D721Med (cell line): ENCODE measurements around the gene KIF3A.

Experiments used
- DNase-seq: peaks from one replicate; pipeline ENCODE4 v3.0.0; 2011; ENCODE audit warnings: low spot score; ENCODE audit not compliant: insufficient read length
- FAIRE-seq: peaks from 2 replicates; lab custom pipeline; 2011; peaks lifted over from hg19 to GRCh38; lab: Jason Lieb, UNC
- CTCF ChIP-seq: IDR thresholded peaks from 2 replicates; pipeline ENCODE4 v1.5.1; 2012; ENCODE audit warnings: mild to moderate bottlenecking, control low read depth; ENCODE audit not compliant: insufficient read depth; ENCODE audit errors: missing control alignments

KIF3A gene

DNA sequence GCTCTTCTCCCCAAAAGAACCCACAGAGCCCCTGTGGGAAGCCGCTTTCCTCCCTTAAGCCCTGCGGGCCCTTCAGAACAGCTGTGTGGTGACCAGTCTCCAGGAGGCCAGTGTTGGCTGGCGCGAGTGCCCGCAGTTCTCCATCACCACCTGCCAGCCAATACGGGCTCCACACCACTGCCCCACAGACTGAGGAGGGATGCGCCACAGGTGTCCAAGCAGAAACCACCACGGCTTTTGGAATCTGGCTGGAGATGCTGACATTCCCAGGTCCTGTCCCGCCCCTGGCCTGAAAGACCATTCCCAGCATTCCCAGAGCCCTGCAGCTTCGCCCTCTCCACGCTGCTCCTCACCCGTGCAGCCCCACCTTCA, 22.7 kb upstream of the KIF3A start:
- no peak for DNase-seq
- FAIRE-seq = no peak
- TF ChIP-seq CTCF = no peak

GRCh38 chr5:132759114-132760048, 22.0 kb upstream of the KIF3A start:
- no peak for TF ChIP-seq CTCF
- FAIRE-seq (no peak), DNase-seq (no peak)

GRCh38 chr5:132758451-132758850, 21.1 kb upstream of the KIF3A start:
- FAIRE-seq (no peak), DNase-seq (no peak)
- TF ChIP-seq CTCF = no peak

- FAIRE-seq = no peak
- no peak for TF ChIP-seq CTCF
- DNase-seq = no peak
Observed at GRCh38 chr5:132756542-132756941, 19.2 kb upstream of the KIF3A start.

DNA sequence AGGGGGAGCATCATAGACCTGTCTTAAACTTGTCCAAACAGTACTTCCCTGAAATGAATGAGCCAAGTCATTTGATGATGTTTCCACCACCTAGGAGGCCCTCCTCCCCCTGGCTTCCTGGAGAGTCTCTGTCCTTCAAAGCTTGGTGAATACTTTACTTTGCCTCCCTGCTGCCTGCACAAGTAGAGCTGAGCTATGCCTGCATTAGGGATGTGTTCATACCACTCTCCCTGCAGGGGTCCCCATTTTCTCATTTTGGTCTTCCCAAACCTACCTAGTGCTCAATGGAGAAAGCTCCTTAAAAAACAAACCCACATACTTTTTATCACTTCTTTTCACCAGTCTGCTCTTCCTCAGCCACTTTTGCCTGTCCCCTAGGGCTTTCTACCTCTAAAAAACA, 17.6 kb upstream of the KIF3A start:
- DNase-seq (no peak), FAIRE-seq (no peak)
- no peak for TF ChIP-seq CTCF

DNA sequence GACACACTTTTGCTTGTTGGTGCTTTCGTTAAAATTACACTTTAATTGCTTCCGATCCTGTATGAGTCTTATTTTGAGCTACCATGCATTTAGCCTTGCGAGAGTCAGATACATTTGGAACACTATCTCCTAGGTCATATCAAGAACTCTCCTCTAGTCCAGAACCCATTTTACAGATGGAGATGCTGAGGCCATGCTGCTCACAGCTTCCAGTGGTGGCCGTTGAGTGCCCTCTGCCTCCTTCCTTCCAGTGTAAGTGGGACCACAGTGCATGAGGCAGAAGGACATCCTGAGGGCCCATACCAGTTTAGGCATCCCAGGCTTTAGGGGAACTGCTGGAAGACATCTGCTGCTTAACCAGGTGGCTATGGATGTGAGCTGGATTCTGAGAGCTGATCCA, 16.8 kb upstream of the KIF3A start:
- TF ChIP-seq CTCF = no peak
- DNase-seq (no peak), FAIRE-seq (no peak)
